ENCODE measurements around the gene CENPK. TPM values are rescaled to one million over a fixed set of nuclear protein-coding genes. Genes with fewer than 3 reads are reported as not detected.
"Not testable (repeated sequence)": the region's sequence is repeated elsewhere in the genome, so short reads cannot be mapped to it uniquely, and the experiment has no call there.

CENPK gene, protein sequence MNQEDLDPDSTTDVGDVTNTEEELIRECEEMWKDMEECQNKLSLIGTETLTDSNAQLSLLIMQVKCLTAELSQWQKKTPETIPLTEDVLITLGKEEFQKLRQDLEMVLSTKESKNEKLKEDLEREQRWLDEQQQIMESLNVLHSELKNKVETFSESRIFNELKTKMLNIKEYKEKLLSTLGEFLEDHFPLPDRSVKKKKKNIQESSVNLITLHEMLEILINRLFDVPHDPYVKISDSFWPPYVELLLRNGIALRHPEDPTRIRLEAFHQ
- total RNA-seq (ENCODE audit: low replicate concordance): 1.4 and 49.6 TPM in 2 replicates

GRCh38 chr5:65562731-65563701 lies at the start of gene CENPK, which contains the start of gene PPWD1:
TSS of gene CENPK (minus strand) at chr5:65563168. CDS start at chr5:65554907, 8,261 bp downstream.
TSS of gene PPWD1 (plus strand) at chr5:65563296. CDS start at chr5:65563311, 15 bp downstream.
- peak within 1 kb of the TSS; percentile 97 for H3K4me3 ChIP-seq (ENCODE audit: low read depth, low read length)
- TF ChIP-seq CTCF (IDR thresholded peaks at IDR 0.05; ENCODE audit: insufficient read depth, low read length): no peak

GRCh38 chr5:65612298-65612907 lies 49.4 kb upstream of the CENPK start:
- no peak overlapping the region for H3K4me3 ChIP-seq (ENCODE audit: low read depth, low read length)
- no peak for TF ChIP-seq CTCF (IDR thresholded peaks at IDR 0.05; ENCODE audit: insufficient read depth, low read length)
- DNase-seq (ENCODE audit: low read depth): no peak

More at GRCh38 chr5:65562731-65563701, at the start of gene CENPK, which contains the start of gene PPWD1:
- peak; percentile 93 for DNase-seq (ENCODE audit: low read depth)

GRCh38 chr5:65611524-65611923 lies 48.6 kb upstream of the CENPK start:
- no peak for DNase-seq (ENCODE audit: low read depth)
- TF ChIP-seq CTCF (IDR thresholded peaks at IDR 0.05; ENCODE audit: insufficient read depth, low read length): no peak
- no peak overlapping the region for H3K4me3 ChIP-seq (ENCODE audit: low read depth, low read length)

DNA sequence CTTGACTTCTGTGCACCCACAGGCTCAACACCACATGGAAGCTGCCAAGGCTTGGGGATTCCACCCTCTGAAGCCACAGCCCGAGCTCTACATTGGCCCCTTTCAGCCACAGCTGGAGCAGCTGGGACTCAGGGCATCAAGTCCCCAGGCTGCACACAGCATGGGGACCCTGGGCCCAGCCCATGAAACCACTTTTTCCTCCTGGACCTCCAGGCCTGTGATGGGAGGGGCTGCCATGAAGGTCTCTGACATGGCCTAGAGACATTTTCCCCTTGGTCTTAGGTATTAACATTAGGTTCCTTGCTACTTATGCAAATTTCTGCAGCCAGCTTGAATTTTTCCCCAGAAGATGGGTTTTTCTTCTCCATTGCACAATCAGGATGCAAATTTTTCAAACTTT lies 38.8 kb upstream of the CENPK start:
- DNase-seq (ENCODE audit: low read depth); H3K4me3 ChIP-seq (ENCODE audit: low read depth, low read length): not testable (repeated sequence)

DNA sequence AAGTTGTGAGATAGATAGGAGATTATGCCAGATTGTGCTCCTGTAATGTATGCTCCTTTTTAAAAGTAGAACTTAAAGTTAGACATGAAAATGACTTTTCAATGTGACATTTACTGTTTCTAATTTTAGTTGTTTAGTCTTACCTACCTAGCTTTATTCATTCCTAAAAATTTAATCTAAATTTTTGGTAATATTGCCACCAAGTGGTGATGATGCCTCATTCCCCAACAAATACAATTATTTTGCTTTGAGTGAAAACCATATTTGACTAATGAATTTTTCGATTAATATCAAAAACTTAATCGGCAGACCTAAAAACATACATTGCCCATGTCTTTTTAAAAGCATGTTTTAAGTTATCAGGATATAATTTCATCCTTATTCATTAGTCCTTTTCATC lies 25.7 kb upstream of the CENPK start:
- TF ChIP-seq CTCF (IDR thresholded peaks at IDR 0.05; ENCODE audit: insufficient read depth, low read length): peak; percentile 6
- no peak overlapping the region for H3K4me3 ChIP-seq (ENCODE audit: low read depth, low read length)
- DNase-seq (ENCODE audit: low read depth): peak; percentile 5

GRCh38 chr5:65577141-65577540 lies 14.2 kb upstream of the CENPK start:
- no peak for DNase-seq (ENCODE audit: low read depth)
- TF ChIP-seq CTCF (IDR thresholded peaks at IDR 0.05; ENCODE audit: insufficient read depth, low read length): no peak
- no peak overlapping the region for H3K4me3 ChIP-seq (ENCODE audit: low read depth, low read length)
